ENCODE data around the gene MRPL20. TPM values are rescaled to one million over a fixed set of nuclear protein-coding genes. Genes with fewer than 3 reads are reported as not detected.

The MRPL20 gene
- total RNA-seq, 4 donors from 2014 or later = 93.6 to 119 (median 109) TPM

DNA sequence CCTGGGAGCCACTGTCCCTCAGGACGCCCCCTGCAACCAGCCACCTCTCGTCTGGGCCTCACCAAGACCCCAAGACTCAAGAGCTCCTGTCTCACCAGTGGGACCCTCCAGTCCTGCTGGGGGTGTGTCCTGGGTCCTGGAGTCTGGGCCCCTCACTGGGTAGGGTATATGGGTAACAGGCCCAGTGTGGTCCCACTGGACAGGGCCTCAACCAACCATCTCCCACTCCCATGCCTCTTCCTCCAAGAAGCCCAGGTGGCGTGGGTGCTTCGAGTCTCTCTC, 27.7 kb upstream of the MRPL20 start:
- WGBS = 91% methylated on average over 2 of the region's 4 CpGs
- no peak for DNase-seq (ENCODE audit: low spot score in 2 of 2)
- Histone ChIP-seq H3K4me1 (peaks cover 87% of the 10 kb centered on the region), H3K4me3 (peak overlapping the region; percentile 70), H3K27me3 (no peaks in the 10 kb centered on the region), H3K9me3 (no peaks in the 10 kb centered on the region), H3K36me3 (peaks cover 6% of the 10 kb centered on the region), H3K27ac (peak overlapping the region; percentile 92)
- no peak for TF ChIP-seq EP300 (IDR thresholded peaks at IDR 0.05)
- TF ChIP-seq POLR2A (IDR thresholded peaks at IDR 0.05) = no peak
- TF ChIP-seq POLR2AphosphoS5 (IDR thresholded peaks at IDR 0.05) = no peak
- TF ChIP-seq, protein P1, sequence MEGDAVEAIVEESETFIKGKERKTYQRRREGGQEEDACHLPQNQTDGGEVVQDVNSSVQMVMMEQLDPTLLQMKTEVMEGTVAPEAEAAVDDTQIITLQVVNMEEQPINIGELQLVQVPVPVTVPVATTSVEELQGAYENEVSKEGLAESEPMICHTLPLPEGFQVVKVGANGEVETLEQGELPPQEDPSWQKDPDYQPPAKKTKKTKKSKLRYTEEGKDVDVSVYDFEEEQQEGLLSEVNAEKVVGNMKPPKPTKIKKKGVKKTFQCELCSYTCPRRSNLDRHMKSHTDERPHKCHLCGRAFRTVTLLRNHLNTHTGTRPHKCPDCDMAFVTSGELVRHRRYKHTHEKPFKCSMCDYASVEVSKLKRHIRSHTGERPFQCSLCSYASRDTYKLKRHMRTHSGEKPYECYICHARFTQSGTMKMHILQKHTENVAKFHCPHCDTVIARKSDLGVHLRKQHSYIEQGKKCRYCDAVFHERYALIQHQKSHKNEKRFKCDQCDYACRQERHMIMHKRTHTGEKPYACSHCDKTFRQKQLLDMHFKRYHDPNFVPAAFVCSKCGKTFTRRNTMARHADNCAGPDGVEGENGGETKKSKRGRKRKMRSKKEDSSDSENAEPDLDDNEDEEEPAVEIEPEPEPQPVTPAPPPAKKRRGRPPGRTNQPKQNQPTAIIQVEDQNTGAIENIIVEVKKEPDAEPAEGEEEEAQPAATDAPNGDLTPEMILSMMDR (IDR thresholded peaks at IDR 0.05) = no peak

DNA sequence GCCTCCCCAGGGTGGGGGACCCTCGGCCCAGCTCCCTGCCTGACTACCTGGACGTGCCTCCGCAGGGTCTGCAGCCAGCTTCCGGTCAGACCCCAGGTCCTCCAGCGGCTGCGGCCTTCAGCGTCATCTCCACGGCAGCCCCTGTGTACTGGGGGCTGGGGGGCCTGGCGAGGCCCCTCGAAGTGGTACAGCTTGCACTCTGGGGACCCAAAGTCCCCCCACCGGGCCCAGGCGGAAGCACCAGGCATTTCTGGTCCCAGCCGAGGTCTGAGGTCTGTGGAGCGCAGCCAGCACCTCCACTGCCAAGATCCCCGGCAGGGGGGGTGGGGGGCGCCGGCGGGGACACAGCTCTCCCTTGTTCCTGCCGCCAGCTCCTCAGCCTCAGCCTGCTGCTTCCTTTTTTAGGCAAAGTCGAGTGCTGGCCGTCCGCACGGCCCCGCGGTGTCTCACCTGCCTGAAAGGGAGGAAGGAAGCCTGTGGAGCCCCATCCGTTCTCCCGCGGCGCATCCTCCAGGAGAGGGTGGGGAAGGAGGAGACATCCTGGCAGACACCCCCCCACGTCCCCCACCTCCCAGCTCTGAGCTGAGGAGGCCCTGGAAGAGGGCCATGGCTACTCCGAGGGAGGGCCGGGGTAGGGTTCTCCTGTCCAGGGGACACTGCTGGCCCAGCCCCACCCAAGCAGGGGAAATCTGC, 27.2 kb upstream of the MRPL20 start:
- peak overlapping the region; percentile 70 for H3K4me3 ChIP-seq
- H3K27ac ChIP-seq = peak overlapping the region; percentile 92
- peaks cover 5% of the 10 kb centered on the region for H3K36me3 ChIP-seq
- WGBS = 0% methylated on average over 2 of the region's 32 CpGs
- no peak for TF ChIP-seq POLR2A (IDR thresholded peaks at IDR 0.05)
- no peak for TF ChIP-seq POLR2AphosphoS5 (IDR thresholded peaks at IDR 0.05)
- TF ChIP-seq EP300 (IDR thresholded peaks at IDR 0.05) = no peak
- TF ChIP-seq, protein P1 (IDR thresholded peaks at IDR 0.05) = no peak
- no peaks in the 10 kb centered on the region for H3K27me3 ChIP-seq
- H3K4me1 ChIP-seq = peaks cover 91% of the 10 kb centered on the region
- no peaks in the 10 kb centered on the region for H3K9me3 ChIP-seq
- no peak for DNase-seq (ENCODE audit: low spot score in 2 of 2)

DNA sequence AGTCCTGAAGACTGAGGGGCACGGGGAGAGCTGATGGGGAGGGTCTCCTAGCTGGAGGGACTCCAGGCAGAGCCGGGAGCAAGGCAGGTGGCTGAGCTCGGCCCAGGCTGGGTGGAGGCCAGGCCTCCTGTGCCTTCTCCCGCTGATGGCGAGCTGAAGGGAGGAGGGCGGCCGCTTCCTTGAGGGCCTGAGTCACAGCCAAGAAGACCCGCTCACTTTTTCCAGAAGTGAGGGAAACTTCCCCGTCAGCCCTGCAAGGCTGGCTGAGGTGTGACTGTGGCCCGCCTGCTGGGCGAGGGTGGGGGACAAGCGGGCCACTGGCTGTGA, 26.7 kb upstream of the MRPL20 start:
- Histone ChIP-seq H3K4me3 (peak overlapping the region; percentile 70), H3K9me3 (no peaks in the 10 kb centered on the region), H3K4me1 (peaks cover 91% of the 10 kb centered on the region), H3K36me3 (no peaks in the 10 kb centered on the region), H3K27ac (peak overlapping the region; percentile 92), H3K27me3 (no peaks in the 10 kb centered on the region)
- WGBS = 10% methylated on average over 6 of the region's 12 CpGs
- TF ChIP-seq, protein P1 (IDR thresholded peaks at IDR 0.05) = no peak
- TF ChIP-seq EP300 (IDR thresholded peaks at IDR 0.05) = no peak
- no peak for DNase-seq (ENCODE audit: low spot score in 2 of 2)

DNA sequence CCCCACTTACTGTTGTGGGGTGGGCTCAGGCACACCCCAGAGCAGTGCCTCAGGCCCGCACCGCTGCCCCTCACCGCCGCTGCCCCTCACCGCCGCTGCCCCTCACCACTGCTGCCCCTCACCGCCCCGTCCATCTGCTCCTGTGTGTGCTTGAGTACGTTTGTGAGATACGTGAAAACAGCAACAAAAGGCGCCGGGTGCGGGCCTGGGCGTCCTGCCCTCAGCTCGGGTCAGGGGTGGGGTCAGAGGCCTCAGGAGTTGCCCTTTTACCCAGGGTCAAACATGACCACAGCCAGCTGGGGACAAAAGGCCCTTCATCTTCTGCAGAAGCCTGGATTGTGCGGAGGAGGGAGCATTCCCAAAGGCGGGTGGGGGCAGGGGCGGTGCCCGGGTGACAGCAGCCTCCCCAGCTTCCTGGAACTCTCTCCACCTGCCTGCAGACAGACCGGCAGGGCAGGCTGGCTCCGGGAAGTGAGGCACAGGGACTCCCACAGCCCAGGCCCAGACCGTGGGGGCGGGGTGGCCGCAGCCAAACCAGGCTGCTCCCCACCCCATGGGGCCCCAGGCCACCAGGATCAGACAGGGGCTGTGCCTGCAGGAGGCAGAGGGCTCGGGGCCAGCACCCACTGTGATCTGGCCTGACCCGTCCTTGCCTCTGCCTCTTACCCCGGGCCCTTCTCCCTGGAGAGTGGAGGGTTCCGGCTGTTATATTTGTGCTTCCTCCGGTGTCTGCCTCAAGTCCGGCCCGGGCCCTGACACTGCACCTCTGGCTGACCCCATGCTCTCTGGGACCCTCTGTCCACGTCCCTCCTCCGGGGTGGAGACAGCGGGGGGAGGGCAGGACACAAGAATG, 26.1 kb upstream of the MRPL20 start:
- H3K9me3 ChIP-seq = no peaks in the 10 kb centered on the region
- H3K27ac ChIP-seq = peak overlapping the region; percentile 92
- peak in 1 of 2 donors; percentile 88 for DNase-seq (ENCODE audit: low spot score in 2 of 2)
- TF ChIP-seq EP300 (IDR thresholded peaks at IDR 0.05) = no peak
- TF ChIP-seq POLR2A (IDR thresholded peaks at IDR 0.05) = no peak
- TF ChIP-seq POLR2AphosphoS5 (IDR thresholded peaks at IDR 0.05) = peak in 2 of 3 donors; percentile 48 to 71
- WGBS = 65% methylated on average over 16 of the region's 34 CpGs
- peak overlapping the region; percentile 70 for H3K4me3 ChIP-seq
- peaks cover 89% of the 10 kb centered on the region for H3K4me1 ChIP-seq
- H3K27me3 ChIP-seq = no peaks in the 10 kb centered on the region
- no peaks in the 10 kb centered on the region for H3K36me3 ChIP-seq

DNA sequence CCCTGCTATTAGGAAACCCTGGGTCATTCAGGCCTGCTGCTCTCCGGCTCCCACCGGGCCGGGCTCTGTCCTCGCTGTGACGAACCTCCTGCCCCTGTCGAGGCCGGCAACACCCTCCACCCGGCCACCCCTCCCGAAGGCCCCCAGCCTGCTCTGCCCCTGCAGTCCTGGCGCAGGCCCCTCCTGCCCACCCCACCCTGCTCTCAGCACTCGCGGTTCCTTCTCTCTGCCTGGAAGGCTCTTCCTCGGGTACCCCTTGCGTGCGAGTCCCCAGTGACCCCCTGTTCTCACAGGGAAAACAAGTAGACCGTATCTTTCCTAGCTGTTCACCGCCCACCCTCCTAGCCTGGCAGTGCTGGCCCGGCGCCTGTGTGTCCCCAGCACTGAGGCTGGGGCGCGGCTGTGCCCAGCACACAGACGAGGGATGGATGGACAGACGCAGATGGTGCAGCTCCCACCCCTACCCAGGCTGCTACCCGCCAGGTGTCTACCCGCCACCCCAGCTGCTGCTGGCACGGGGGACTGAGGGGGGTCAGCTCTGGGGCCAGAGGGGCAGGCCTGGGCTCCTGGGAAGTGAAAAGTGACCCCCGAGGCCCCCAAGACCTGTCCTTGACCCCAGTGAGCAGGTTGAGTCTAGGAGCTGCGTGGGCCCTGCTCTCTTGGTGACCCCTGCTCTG, 25.3 kb upstream of the MRPL20 start:
- Histone ChIP-seq H3K27ac (peak overlapping the region; percentile 92), H3K9me3 (no peaks in the 10 kb centered on the region), H3K36me3 (no peaks in the 10 kb centered on the region), H3K27me3 (peaks cover 1% of the 10 kb centered on the region), H3K4me1 (peaks cover 85% of the 10 kb centered on the region), H3K4me3 (peak overlapping the region; percentile 70)
- TF ChIP-seq, protein P1 (IDR thresholded peaks at IDR 0.05) = no peak
- TF ChIP-seq EP300 (IDR thresholded peaks at IDR 0.05) (no peak), POLR2A (IDR thresholded peaks at IDR 0.05) (no peak), POLR2AphosphoS5 (IDR thresholded peaks at IDR 0.05) (no peak)
- no peak for DNase-seq (ENCODE audit: low spot score in 2 of 2)
- 70% methylated on average over 2 of the region's 28 CpGs for WGBS

All from suprapubic skin (tissue), 4 donors.